Astrocyte (in vitro differentiated cells and primary cell): ENCODE measurements around the gene PAF1. TPM values are rescaled to one million over a fixed set of nuclear protein-coding genes. Genes with fewer than 3 reads are reported as not detected.
A peak's percentile ranks its signal among the peaks of the same experiment; 100 is the strongest.

Experiments
- DNase-seq: peaks from one replicate; pipeline ENCODE4 v3.0.0-alpha.2; 2010; ENCODE audit warnings: low read depth
- FAIRE-seq: peaks from 2 replicates; lab custom pipeline; 2011; peaks lifted over from hg19 to GRCh38; lab: Jason Lieb, UNC
- H2AFZ ChIP-seq: 2 replicates; pipeline ENCODE4 v1.6.0; 2012; ENCODE audit warnings: low read depth, low read length, inconsistent platforms
- H3K27ac ChIP-seq: 2 replicates; pipeline ENCODE4 v1.5.1; 2011; ENCODE audit warnings: low read depth, low read length, inconsistent platforms
- H3K27me3 ChIP-seq: 2 replicates; pipeline ENCODE4 v1.6.0; 2011; ENCODE audit warnings: low read length, inconsistent platforms; ENCODE audit not compliant: insufficient read depth
- H3K36me3 ChIP-seq: 2 replicates; pipeline ENCODE4 v1.5.1; 2011; ENCODE audit warnings: low read length, inconsistent platforms; ENCODE audit not compliant: insufficient read depth
- H3K4me1 ChIP-seq: 2 replicates; pipeline ENCODE4 v1.5.1; 2011; ENCODE audit warnings: low read length, inconsistent platforms; ENCODE audit not compliant: insufficient read depth
- H3K4me2 ChIP-seq: 2 replicates; pipeline ENCODE4 v1.6.0; 2012; ENCODE audit warnings: low read length, inconsistent platforms
- H3K4me3 ChIP-seq: 2 replicates; pipeline ENCODE4 v1.5.1; 2011; ENCODE audit warnings: low read depth, mild to moderate bottlenecking, low read length, inconsistent platforms; ENCODE audit not compliant: insufficient read depth
- H3K79me2 ChIP-seq: 2 replicates; pipeline ENCODE4 v1.6.0; 2012; ENCODE audit warnings: mild to moderate bottlenecking, low read length, inconsistent platforms; ENCODE audit not compliant: insufficient read depth
- H3K9ac ChIP-seq: 2 replicates; pipeline ENCODE4 v1.6.0; 2012; ENCODE audit warnings: mild to moderate bottlenecking, low read length, inconsistent platforms
- H3K9me3 ChIP-seq: 2 replicates; pipeline ENCODE4 v1.5.1; 2012; ENCODE audit warnings: low read depth, mild to moderate bottlenecking, low read length, inconsistent platforms; ENCODE audit not compliant: insufficient read depth
- H4K20me1 ChIP-seq: 2 replicates; pipeline ENCODE4 v1.6.0; 2012; ENCODE audit warnings: low read length, inconsistent platforms; ENCODE audit not compliant: insufficient read depth
- H3K27ac Mint-ChIP-seq: one replicate; pipeline ENCODE4 v1.8.0; 2021; ENCODE audit warnings: mild to moderate bottlenecking, mixed read lengths; ENCODE audit not compliant: unreplicated experiment
- H3K27me3 Mint-ChIP-seq: one replicate; pipeline ENCODE4 v1.8.0; 2021; ENCODE audit warnings: low read depth, mixed read lengths; ENCODE audit not compliant: unreplicated experiment
- H3K36me3 Mint-ChIP-seq: one replicate; pipeline ENCODE4 v1.8.0; 2021; ENCODE audit warnings: low read depth, mixed read lengths; ENCODE audit not compliant: unreplicated experiment
- H3K4me1 Mint-ChIP-seq: one replicate; pipeline ENCODE4 v1.8.0; 2021; ENCODE audit warnings: low read depth, mixed read lengths; ENCODE audit not compliant: unreplicated experiment
- H3K4me3 Mint-ChIP-seq: one replicate; pipeline ENCODE4 v1.8.0; 2021; ENCODE audit warnings: mild to moderate bottlenecking, moderate library complexity, mixed read lengths; ENCODE audit not compliant: unreplicated experiment
- H3K9me3 Mint-ChIP-seq: one replicate; pipeline ENCODE4 v1.8.0; 2021; ENCODE audit warnings: mild to moderate bottlenecking, mixed read lengths; ENCODE audit not compliant: unreplicated experiment
- CTCF ChIP-seq: IDR thresholded peaks from 2 replicates; pipeline ENCODE4 v1.5.1; 2011; ENCODE audit warnings: low read depth, mild to moderate bottlenecking, inconsistent platforms, low read length, moderate library complexity; ENCODE audit not compliant: insufficient read depth
- EZH2 ChIP-seq: IDR thresholded peaks from 2 replicates; pipeline ENCODE4 v1.6.1; 2012; ENCODE audit warnings: mild to moderate bottlenecking, low read length, inconsistent platforms; ENCODE audit not compliant: insufficient read depth
- total RNA-seq: library from RNA; stranded (reverse); gene quantifications from 2 replicates; pipeline ENCODE4 v1.2.1, GENCODE V29; 2021

Gene PAF1
- total RNA-seq, 1 donor from 2014 or later: 43.2 TPM

- Histone ChIP-seq H3K27me3 (no peaks in the 10 kb centered on the region), H4K20me1 (peaks cover 8% of the 10 kb centered on the region), H3K27ac (peak overlapping the region; percentile 97), H3K4me2 (peak overlapping the region; percentile 94), H3K9ac (peak overlapping the region; percentile 96), H3K4me1 (peaks cover 47% of the 10 kb centered on the region), H3K4me3 (peak overlapping the region; percentile 48), H3K36me3 (no peaks in the 10 kb centered on the region), H3K9me3 (no peaks in the 10 kb centered on the region), H2AFZ (peak overlapping the region; percentile 11), H3K79me2 (peaks cover 9% of the 10 kb centered on the region)
- H3K27me3 Mint-ChIP-seq: no peaks in the 10 kb centered on the region
- H3K36me3 Mint-ChIP-seq: peaks cover 2% of the 10 kb centered on the region
- FAIRE-seq: no peak
- TF ChIP-seq CTCF (no peak), EZH2 (no peak)
- peaks cover 26% of the 10 kb centered on the region for H3K4me1 Mint-ChIP-seq
- peak; percentile 74 for DNase-seq
- H3K27ac Mint-ChIP-seq: peak overlapping the region; percentile 98
- H3K9me3 Mint-ChIP-seq: no peaks in the 10 kb centered on the region
- H3K4me3 Mint-ChIP-seq: peak overlapping the region; percentile 76
Observed at GRCh38 chr19:39402346-39403300, 11.7 kb upstream of the PAF1 start.

DNA sequence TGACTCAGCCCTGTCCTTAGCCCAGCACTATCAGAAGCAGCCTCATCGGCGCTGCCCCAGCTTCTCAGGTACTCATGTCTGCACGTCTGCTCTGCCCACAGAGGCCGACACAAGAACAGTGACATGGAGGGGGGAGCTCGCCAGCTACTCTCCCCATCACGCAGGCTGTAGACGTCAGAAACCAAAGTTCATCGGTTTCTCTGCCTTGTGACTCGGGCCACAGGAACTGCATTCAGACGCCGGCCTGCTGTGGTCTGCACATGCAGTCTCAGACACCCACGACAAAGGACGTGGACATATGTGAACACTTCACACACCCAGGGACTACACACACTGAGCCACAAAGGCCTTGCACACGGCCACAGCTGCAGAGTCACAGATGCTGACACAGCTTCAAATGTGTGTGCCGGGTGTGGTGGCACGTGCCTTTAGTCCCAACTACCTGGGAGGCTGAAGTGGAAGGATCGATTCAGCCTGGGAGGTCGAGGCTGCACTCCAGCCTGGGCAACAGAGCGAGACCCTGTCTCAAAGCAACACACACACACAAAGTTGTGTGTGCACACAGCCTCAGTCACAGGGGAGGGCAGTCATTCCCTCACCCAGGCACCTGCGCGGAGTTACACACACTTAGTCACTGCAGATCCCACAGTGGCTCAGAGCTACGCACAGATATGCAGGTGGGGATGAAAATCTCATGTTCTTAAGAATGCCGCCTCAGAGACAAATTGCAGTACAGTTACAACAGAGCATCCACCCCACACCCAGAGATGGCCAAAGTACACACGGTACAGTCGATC lies 10.8 kb upstream of the PAF1 start:
- peak overlapping the region; percentile 94 for H3K4me2 ChIP-seq
- H3K27me3 ChIP-seq: no peaks in the 10 kb centered on the region
- peaks cover 49% of the 10 kb centered on the region for H3K4me1 ChIP-seq
- peak overlapping the region; percentile 11 for H2AFZ ChIP-seq
- H3K9me3 ChIP-seq: no peaks in the 10 kb centered on the region
- H3K4me3 ChIP-seq: peak overlapping the region; percentile 48
- Mint-ChIP-seq H3K27me3 (no peaks in the 10 kb centered on the region), H3K4me1 (peaks cover 26% of the 10 kb centered on the region), H3K4me3 (peak overlapping the region; percentile 75), H3K9me3 (no peaks in the 10 kb centered on the region), H3K27ac (peak overlapping the region; percentile 95), H3K36me3 (peaks cover 2% of the 10 kb centered on the region)
- peaks cover under 1% of the 10 kb centered on the region for H3K79me2 ChIP-seq
- FAIRE-seq (no peak), DNase-seq (peak; percentile 85)
- no peak for TF ChIP-seq CTCF
- no peak for TF ChIP-seq EZH2
- peak overlapping the region; percentile 96 for H3K9ac ChIP-seq
- no peaks in the 10 kb centered on the region for H3K36me3 ChIP-seq
- H4K20me1 ChIP-seq: no peaks in the 10 kb centered on the region
- peak overlapping the region; percentile 97 for H3K27ac ChIP-seq
